GM21717 (cell line): ENCODE measurements around the gene RHOD.

ENCODE experiments used
- ATAC-seq: cut with Tn5 transposase; IDR thresholded peaks from one replicate; pipeline ENCODE4 v1.9.1; 2021; ENCODE audit warnings: mild to moderate bottlenecking, moderate library complexity; ENCODE audit not compliant: unreplicated experiment

The RHOD gene

GRCh38 chr11:67031791-67032561, 24.7 kb upstream of the RHOD start:
- no peak for ATAC-seq

GRCh38 chr11:67032830-67033551, 23.7 kb upstream of the RHOD start:
- no peak for ATAC-seq

- no peak for ATAC-seq
These were observed 22.9 kb upstream of the RHOD start for GRCh38 chr11:67033661-67034166.

- ATAC-seq, result no peak
These were observed 22.3 kb upstream of the RHOD start for GRCh38 chr11:67034350-67034749.

GRCh38 chr11:67040147-67040546, 16.5 kb upstream of the RHOD start:
- no peak for ATAC-seq

GRCh38 chr11:67041602-67042001, 15.0 kb upstream of the RHOD start:
- ATAC-seq, result no peak

GRCh38 chr11:67043572-67044349, 12.9 kb upstream of the RHOD start:
- no peak for ATAC-seq

GRCh38 chr11:67044496-67044895, 12.2 kb upstream of the RHOD start:
- ATAC-seq, result no peak

- ATAC-seq, result no peak
These were observed 11.3 kb upstream of the RHOD start for GRCh38 chr11:67045314-67045713.

- no peak for ATAC-seq
These were observed 8.0 kb upstream of the RHOD start for GRCh38 chr11:67048515-67049130.

- ATAC-seq, result no peak
These were observed 6.5 kb upstream of the RHOD start for GRCh38 chr11:67050139-67050538.

- no peak for ATAC-seq
These were observed 5.3 kb upstream of the RHOD start for GRCh38 chr11:67051180-67051893.

- ATAC-seq, result no peak
These were observed 4.6 kb upstream of the RHOD start for GRCh38 chr11:67051945-67052488.

- ATAC-seq, result no peak
These were observed 3.8 kb upstream of the RHOD start for GRCh38 chr11:67052891-67053290.

- no peak for ATAC-seq
These were observed 2.7 kb upstream of the RHOD start for GRCh38 chr11:67053896-67054329.

- ATAC-seq, result no peak
These were observed 2.3 kb upstream of the RHOD start for GRCh38 chr11:67054346-67054835.

GRCh38 chr11:67054836-67055523, 1.7 kb upstream of the RHOD start:
- ATAC-seq, result no peak

- no peak for ATAC-seq
These were observed 835 bp upstream of the RHOD start for GRCh38 chr11:67055812-67056211.

- no peak for ATAC-seq
These were observed 592 bp downstream of the RHOD start for GRCh38 chr11:67057205-67057672.
